ENCODE measurements around the gene HAPLN2.
A peak's percentile ranks its signal among the peaks of the same experiment; 100 is the strongest.

The HAPLN2 gene

GRCh38 chr1:156592158-156592909 is 26.9 kb upstream of the HAPLN2 start (continued):
- TF ChIP-seq ZNF639 (tag by site-specific recombination; IDR thresholded peaks at IDR 0.05), result no peak
- no peak for TF ChIP-seq MYNN (tag by site-specific recombination; IDR thresholded peaks at IDR 0.05; ENCODE audit: borderline replicate concordance)
- no peak for TF ChIP-seq GLI2 (tag by site-specific recombination; IDR thresholded peaks at IDR 0.05; ENCODE audit: borderline replicate concordance, low read depth)
- TF ChIP-seq ZNF623 (tag by site-specific recombination; IDR thresholded peaks at IDR 0.05), result no peak
- no peak for TF ChIP-seq ZNF169 (tag by site-specific recombination; IDR thresholded peaks at IDR 0.05)
- no peak for TF ChIP-seq ZNF521 (tag by site-specific recombination; IDR thresholded peaks at IDR 0.05)
- TF ChIP-seq KLF16 (tag by site-specific recombination; IDR thresholded peaks at IDR 0.05), result no peak
- TF ChIP-seq, protein P1, sequence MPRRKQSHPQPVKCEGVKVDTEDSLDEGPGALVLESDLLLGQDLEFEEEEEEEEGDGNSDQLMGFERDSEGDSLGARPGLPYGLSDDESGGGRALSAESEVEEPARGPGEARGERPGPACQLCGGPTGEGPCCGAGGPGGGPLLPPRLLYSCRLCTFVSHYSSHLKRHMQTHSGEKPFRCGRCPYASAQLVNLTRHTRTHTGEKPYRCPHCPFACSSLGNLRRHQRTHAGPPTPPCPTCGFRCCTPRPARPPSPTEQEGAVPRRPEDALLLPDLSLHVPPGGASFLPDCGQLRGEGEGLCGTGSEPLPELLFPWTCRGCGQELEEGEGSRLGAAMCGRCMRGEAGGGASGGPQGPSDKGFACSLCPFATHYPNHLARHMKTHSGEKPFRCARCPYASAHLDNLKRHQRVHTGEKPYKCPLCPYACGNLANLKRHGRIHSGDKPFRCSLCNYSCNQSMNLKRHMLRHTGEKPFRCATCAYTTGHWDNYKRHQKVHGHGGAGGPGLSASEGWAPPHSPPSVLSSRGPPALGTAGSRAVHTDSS (tag by site-specific recombination; IDR thresholded peaks at IDR 0.05), result no peak
- TF ChIP-seq ZNF843 (tag by site-specific recombination; IDR thresholded peaks at IDR 0.05), result 0 out of 2 replicates have a peak, but pooled peaks have one; percentile 2

GRCh38 chr1:156592910-156593660 is 26.1 kb upstream of the HAPLN2 start:
- Histone ChIP-seq H3K9me3 (ENCODE audit: control insufficient read depth, insufficient read depth, low read depth, low read length) (no peaks in the 10 kb centered on the region), H3K27ac (ENCODE audit: extremely low read depth, low read depth, low read length) (no peak overlapping the region), H3K36me3 (ENCODE audit: control insufficient read depth in 2 of 2, insufficient read depth in 1 of 2, low read length in 2 of 2) (peaks cover 0 to 58% of the 10 kb centered on the region in 2 experiments; a peak in 1 of 3 replicates), H3K4me3 (ENCODE audit: low read depth, low read length) (no peak overlapping the region), H3K4me1 (ENCODE audit: control insufficient read depth, insufficient read depth, low read length) (no peaks in the 10 kb centered on the region)
- ChIA-PET POLR2A (interaction anchor here (1.0 to 2.1 kb wide), 4 partner anchors 11 to 136 kb away, joined by 3 to 9 read pairs (median 6); partner anchors contain the start of gene MEF2D), CTCF (interaction anchor here (0.5 to 2.0 kb wide), 8 partner anchors 8 to 325 kb away, joined by 3 to 7 read pairs (median 4); no protein-coding TSS in a partner anchor)
- TF ChIP-seq ZBTB17 (tag by site-specific recombination; IDR thresholded peaks at IDR 0.05) (peak; percentile 48; the same call in 1 of the 2 replicates), ZBTB48 (tag by site-specific recombination; IDR thresholded peaks at IDR 0.05) (peak; percentile 13), ZNF24 (tag by site-specific recombination; IDR thresholded peaks at IDR 0.05) (peak; percentile 21; the same call in 1 of the 2 replicates), ZNF335 (tag by site-specific recombination; conservative IDR thresholded peaks at IDR 0.05) (no peak), ZBTB20 (tag by site-specific recombination; IDR thresholded peaks at IDR 0.05) (no peak)
- TF ChIP-seq, protein P2, sequence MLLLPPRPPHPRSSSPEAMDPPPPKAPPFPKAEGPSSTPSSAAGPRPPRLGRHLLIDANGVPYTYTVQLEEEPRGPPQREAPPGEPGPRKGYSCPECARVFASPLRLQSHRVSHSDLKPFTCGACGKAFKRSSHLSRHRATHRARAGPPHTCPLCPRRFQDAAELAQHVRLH (tag by site-specific recombination; IDR thresholded peaks at IDR 0.05), result 0 out of 2 replicates have a peak, but pooled peaks have one; percentile 48

DNA sequence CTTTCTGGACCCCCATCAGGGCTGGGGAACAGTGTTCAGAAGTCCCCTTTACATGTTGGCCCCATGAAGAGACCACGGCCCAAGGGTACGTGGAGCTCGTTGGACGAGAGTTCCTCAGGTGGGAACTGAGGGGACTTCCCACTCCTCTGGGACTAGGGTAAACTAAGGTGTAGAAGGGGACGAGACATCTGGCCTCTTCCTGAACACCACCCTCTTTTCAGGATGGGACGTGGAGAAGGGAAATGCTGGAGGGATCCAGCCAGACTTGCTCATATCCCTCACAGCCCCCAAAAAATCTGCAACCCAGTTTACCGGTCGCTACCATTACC is 25.6 kb upstream of the HAPLN2 start:
- TF ChIP-seq, protein P3, sequence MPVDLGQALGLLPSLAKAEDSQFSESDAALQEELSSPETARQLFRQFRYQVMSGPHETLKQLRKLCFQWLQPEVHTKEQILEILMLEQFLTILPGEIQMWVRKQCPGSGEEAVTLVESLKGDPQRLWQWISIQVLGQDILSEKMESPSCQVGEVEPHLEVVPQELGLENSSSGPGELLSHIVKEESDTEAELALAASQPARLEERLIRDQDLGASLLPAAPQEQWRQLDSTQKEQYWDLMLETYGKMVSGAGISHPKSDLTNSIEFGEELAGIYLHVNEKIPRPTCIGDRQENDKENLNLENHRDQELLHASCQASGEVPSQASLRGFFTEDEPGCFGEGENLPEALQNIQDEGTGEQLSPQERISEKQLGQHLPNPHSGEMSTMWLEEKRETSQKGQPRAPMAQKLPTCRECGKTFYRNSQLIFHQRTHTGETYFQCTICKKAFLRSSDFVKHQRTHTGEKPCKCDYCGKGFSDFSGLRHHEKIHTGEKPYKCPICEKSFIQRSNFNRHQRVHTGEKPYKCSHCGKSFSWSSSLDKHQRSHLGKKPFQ (tag by site-specific recombination; IDR thresholded peaks at IDR 0.05), result peak; percentile 51
- TF ChIP-seq ZNF488 (tag by site-specific recombination; IDR thresholded peaks at IDR 0.05), result no peak
- ChIA-PET POLR2A (interaction anchor here (1.0 to 1.6 kb wide), 3 partner anchors 11 to 136 kb away, joined by 3 to 8 read pairs (median 5); partner anchors contain the start of gene MEF2D), CTCF (interaction anchor here (0.8 to 2.0 kb wide), 4 partner anchors 9 to 132 kb away, joined by 3 to 7 read pairs (median 4); no protein-coding TSS in a partner anchor)
- Histone ChIP-seq H3K36me3 (ENCODE audit: control insufficient read depth in 2 of 2, insufficient read depth in 1 of 2, low read length in 2 of 2) (peaks cover 0 to 63% of the 10 kb centered on the region in 2 experiments; a peak in 1 of 3 replicates), H3K9me3 (ENCODE audit: control insufficient read depth, insufficient read depth, low read depth, low read length) (no peaks in the 10 kb centered on the region), H3K27ac (ENCODE audit: extremely low read depth, low read depth, low read length) (no peak overlapping the region), H3K4me3 (ENCODE audit: low read depth, low read length) (no peak overlapping the region), H3K4me1 (ENCODE audit: control insufficient read depth, insufficient read depth, low read length) (no peaks in the 10 kb centered on the region)
